Measurements from ENCODE around the gene PARP1. TPM values are rescaled to one million over a fixed set of nuclear protein-coding genes. Genes with fewer than 3 reads are reported as not detected.
A peak's percentile ranks its signal among the peaks of the same experiment; 100 is the strongest.

Gene PARP1
- total RNA-seq, 1 donor from 2014 or later: 64.6 TPM

- Histone ChIP-seq H3K27me3 (no peaks in the 10 kb centered on the region), H3K4me3 (no peak overlapping the region), H3K4me1 (no peaks in the 10 kb centered on the region), H3K27ac (no peak overlapping the region), H3K36me3 (no peaks in the 10 kb centered on the region), H3K9me3 (no peaks in the 10 kb centered on the region)
- no peak for DNase-seq (ENCODE audit: extremely low spot score in 2 of 2)
- no peak for TF ChIP-seq CTCF (IDR thresholded peaks at IDR 0.05)
- TF ChIP-seq POLR2AphosphoS5 (IDR thresholded peaks at IDR 0.05; ENCODE audit: insufficient read depth in 1 of 2, low read depth in 1 of 2): no peak
- no peak for TF ChIP-seq POLR2A (IDR thresholded peaks at IDR 0.05)
- intact Hi-C loops (cut with DNase I): no loop called here
Measured at GRCh38 chr1:226425431-226426031, 17.6 kb upstream of the PARP1 start.

- no peak for DNase-seq (ENCODE audit: extremely low spot score in 2 of 2)
- H3K9me3 ChIP-seq: no peaks in the 10 kb centered on the region
- H3K4me1 ChIP-seq: no peaks in the 10 kb centered on the region
- H3K36me3 ChIP-seq: no peaks in the 10 kb centered on the region
- no peaks in the 10 kb centered on the region for H3K27me3 ChIP-seq
- H3K27ac ChIP-seq: no peak overlapping the region
- intact Hi-C loops (cut with DNase I): no loop called here
- TF ChIP-seq POLR2A (IDR thresholded peaks at IDR 0.05): no peak
- no peak for TF ChIP-seq POLR2AphosphoS5 (IDR thresholded peaks at IDR 0.05; ENCODE audit: insufficient read depth in 1 of 2, low read depth in 1 of 2)
- no peak for TF ChIP-seq CTCF (IDR thresholded peaks at IDR 0.05)
- H3K4me3 ChIP-seq: no peak overlapping the region
Measured at GRCh38 chr1:226425004-226425378, 17.1 kb upstream of the PARP1 start.

- intact Hi-C loops (cut with DNase I): no loop called here
- no peak overlapping the region for H3K4me3 ChIP-seq
- TF ChIP-seq CTCF (IDR thresholded peaks at IDR 0.05): peak in 1 of 3 experiments; percentile 44
- no peak for TF ChIP-seq POLR2AphosphoS5 (IDR thresholded peaks at IDR 0.05; ENCODE audit: insufficient read depth in 1 of 2, low read depth in 1 of 2)
- H3K27me3 ChIP-seq: no peaks in the 10 kb centered on the region
- DNase-seq (ENCODE audit: extremely low spot score in 2 of 2): no peak
- H3K27ac ChIP-seq: no peak overlapping the region
- no peaks in the 10 kb centered on the region for H3K4me1 ChIP-seq
- no peaks in the 10 kb centered on the region for H3K9me3 ChIP-seq
- H3K36me3 ChIP-seq: no peaks in the 10 kb centered on the region
Measured at GRCh38 chr1:226424221-226425003, 16.5 kb upstream of the PARP1 start.

- H3K27ac ChIP-seq: no peak overlapping the region
- H3K9me3 ChIP-seq: no peaks in the 10 kb centered on the region
- DNase-seq (ENCODE audit: extremely low spot score in 2 of 2): no peak
- no peak for TF ChIP-seq POLR2A (IDR thresholded peaks at IDR 0.05)
- TF ChIP-seq CTCF (IDR thresholded peaks at IDR 0.05): no peak
- no peak for TF ChIP-seq POLR2AphosphoS5 (IDR thresholded peaks at IDR 0.05; ENCODE audit: insufficient read depth in 1 of 2, low read depth in 1 of 2)
- H3K4me3 ChIP-seq: no peak overlapping the region
- intact Hi-C loops (cut with DNase I): no loop called here
- H3K4me1 ChIP-seq: no peaks in the 10 kb centered on the region
- no peaks in the 10 kb centered on the region for H3K36me3 ChIP-seq
- H3K27me3 ChIP-seq: no peaks in the 10 kb centered on the region
Measured at GRCh38 chr1:226422478-226422877, 14.6 kb upstream of the PARP1 start.

GRCh38 chr1:226420897-226421296 lies 13.0 kb upstream of the PARP1 start:
- no peaks in the 10 kb centered on the region for H3K9me3 ChIP-seq
- no peaks in the 10 kb centered on the region for H3K27me3 ChIP-seq
- no peaks in the 10 kb centered on the region for H3K4me1 ChIP-seq
- no peak for TF ChIP-seq CTCF (IDR thresholded peaks at IDR 0.05)
- TF ChIP-seq POLR2AphosphoS5 (IDR thresholded peaks at IDR 0.05; ENCODE audit: insufficient read depth in 1 of 2, low read depth in 1 of 2): no peak
- no peak for TF ChIP-seq POLR2A (IDR thresholded peaks at IDR 0.05)
- no peak overlapping the region for H3K4me3 ChIP-seq
- DNase-seq (ENCODE audit: extremely low spot score in 2 of 2): no peak
- H3K36me3 ChIP-seq: no peaks in the 10 kb centered on the region
- H3K27ac ChIP-seq: no peak overlapping the region
- intact Hi-C loops (cut with DNase I): no loop called here
